Mononuclear cell (primary cell): ENCODE measurements around the gene GNB1L. TPM values are rescaled to one million over a fixed set of nuclear protein-coding genes. Genes with fewer than 3 reads are reported as not detected.
A peak's percentile ranks its signal among the peaks of the same experiment; 100 is the strongest.

Experiments used
- H3K27me3 ChIP-seq: 2 replicates; pipeline ENCODE4 v1.6.0; 2011; ENCODE audit warnings: low read length, control low read depth; ENCODE audit not compliant: insufficient read depth
- H3K4me1 ChIP-seq: 2 replicates; pipeline ENCODE4 v1.5.1; 2011; ENCODE audit warnings: mild to moderate bottlenecking, low read length, control low read depth; ENCODE audit not compliant: insufficient read depth
- H3K4me3 ChIP-seq: 2 replicates; pipeline ENCODE4 v1.5.1; 2011; ENCODE audit warnings: mild to moderate bottlenecking, low read length, moderate library complexity
- H3K9me3 ChIP-seq: 2 replicates; pipeline ENCODE4 v1.5.1; 2011; ENCODE audit warnings: low read depth, mild to moderate bottlenecking, control low read depth, low read length
- total RNA-seq: library from RNA; depleted of rRNA; stranded (reverse); fragments of >200 nt; gene quantifications from one replicate; pipeline ENCODE4 v1.2.3, GENCODE V29; 2012

GNB1L gene
- total RNA-seq, 1 donor = 1.0 TPM

DNA sequence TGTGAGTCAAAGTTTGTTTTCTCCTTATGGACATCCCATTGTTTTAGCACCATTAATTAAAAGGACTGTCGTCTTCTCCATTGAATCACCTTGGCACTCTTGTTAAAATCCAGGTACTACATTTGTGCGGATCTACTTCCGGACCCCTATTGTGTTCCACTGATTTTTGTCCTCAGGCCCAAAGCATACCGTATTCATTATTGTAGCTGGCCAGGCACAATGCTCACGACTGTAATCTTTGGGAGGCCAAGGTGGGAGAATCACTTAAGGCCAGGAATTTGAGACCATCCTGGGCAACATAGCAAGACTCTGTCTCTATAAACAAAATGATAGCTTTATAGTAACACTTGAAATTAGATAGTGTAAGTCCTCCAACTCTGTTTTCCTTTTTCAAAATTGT, 8.9 kb upstream of the GNB1L start:
- Histone ChIP-seq H3K27me3 (no peaks in the 10 kb centered on the region), H3K9me3 (no peaks in the 10 kb centered on the region), H3K4me1 (no peaks in the 10 kb centered on the region), H3K4me3 (no peak overlapping the region)

DNA sequence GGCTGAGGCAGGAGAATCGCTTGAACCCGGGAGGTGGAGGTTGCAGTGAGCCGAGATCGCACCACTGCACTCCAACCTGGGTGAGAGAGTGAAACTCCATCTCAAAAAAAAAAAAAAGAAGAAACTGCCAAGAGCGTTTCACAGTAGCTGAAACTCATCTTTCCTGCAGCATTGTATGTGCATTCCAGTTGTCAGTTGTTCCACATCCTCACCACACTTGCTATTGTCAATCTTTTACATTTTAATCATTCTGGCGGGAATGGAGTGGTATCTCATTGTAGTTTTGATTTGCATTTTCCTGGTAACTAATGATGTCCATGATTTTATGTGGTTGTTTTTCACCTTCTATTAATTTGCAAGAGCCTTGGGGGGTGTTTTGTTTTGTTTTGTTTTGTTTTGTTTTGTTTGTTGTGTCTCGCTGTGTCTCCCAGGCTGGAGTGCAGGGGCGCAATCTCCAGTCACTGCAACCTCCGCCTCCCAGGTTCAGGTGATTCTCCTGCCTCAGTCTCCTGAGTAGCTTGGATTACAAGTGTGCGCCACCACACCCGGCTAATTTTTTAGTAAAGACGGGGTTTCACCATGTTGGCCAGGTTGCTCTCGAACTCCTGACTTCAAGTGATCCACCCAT, 8.1 kb upstream of the GNB1L start:
- Histone ChIP-seq H3K4me3 (no peak overlapping the region), H3K4me1 (no peaks in the 10 kb centered on the region), H3K9me3 (no peaks in the 10 kb centered on the region), H3K27me3 (no peaks in the 10 kb centered on the region)

DNA sequence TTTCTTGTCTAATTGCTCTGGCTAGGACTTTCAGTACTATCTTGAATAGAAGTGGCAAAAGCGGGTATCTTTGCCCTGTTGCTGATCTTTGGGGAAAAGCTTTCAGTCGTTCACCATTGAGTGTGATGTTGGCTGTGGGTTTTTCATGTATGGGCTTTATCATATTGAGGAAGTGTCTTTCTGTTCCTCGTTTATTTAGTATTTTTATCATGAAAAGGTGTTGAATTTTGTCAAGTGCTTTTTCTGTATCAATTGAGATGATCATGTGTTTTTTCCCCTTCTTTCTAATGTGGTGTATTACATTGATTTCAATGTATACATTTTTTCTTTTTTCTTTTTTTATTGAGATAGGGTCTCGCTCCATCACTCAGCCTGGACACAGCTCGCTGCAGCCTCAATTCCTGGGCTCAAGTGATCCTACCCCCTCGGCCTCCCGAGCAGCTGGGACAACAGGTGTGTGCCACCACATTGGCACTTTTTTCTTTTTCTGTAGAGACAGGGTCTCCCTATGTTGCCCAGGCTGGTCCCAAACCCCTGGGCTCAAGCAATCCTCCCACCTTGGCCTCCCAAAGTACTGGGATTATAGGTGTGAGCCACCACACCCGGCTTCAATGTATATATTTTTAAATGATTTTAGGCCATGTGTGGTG, 5.3 kb upstream of the GNB1L start:
- Histone ChIP-seq H3K27me3 (no peaks in the 10 kb centered on the region), H3K9me3 (no peaks in the 10 kb centered on the region), H3K4me1 (peaks cover 14% of the 10 kb centered on the region), H3K4me3 (no peak overlapping the region)

DNA sequence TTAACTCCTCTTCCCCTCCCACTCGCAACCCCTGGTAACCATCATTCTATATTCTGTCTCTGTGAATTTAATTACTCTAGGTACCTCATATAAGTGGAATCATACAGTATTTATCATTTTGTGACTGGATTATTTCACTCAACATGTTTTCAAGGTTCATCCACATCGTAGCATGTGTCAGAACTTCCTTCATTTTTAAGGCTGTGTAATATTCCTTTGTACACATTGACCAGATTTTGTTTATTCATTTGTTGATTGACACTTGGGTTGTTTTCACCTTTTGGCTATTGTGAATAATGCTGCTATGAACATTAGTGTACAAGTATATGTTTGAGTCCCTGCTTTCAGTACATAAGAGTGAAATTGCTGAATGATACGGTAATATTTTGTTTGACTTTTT, 2.7 kb upstream of the GNB1L start:
- peaks cover 31% of the 10 kb centered on the region for H3K4me1 ChIP-seq
- H3K27me3 ChIP-seq = no peaks in the 10 kb centered on the region
- H3K4me3 ChIP-seq = no peak overlapping the region
- H3K9me3 ChIP-seq = no peaks in the 10 kb centered on the region

DNA sequence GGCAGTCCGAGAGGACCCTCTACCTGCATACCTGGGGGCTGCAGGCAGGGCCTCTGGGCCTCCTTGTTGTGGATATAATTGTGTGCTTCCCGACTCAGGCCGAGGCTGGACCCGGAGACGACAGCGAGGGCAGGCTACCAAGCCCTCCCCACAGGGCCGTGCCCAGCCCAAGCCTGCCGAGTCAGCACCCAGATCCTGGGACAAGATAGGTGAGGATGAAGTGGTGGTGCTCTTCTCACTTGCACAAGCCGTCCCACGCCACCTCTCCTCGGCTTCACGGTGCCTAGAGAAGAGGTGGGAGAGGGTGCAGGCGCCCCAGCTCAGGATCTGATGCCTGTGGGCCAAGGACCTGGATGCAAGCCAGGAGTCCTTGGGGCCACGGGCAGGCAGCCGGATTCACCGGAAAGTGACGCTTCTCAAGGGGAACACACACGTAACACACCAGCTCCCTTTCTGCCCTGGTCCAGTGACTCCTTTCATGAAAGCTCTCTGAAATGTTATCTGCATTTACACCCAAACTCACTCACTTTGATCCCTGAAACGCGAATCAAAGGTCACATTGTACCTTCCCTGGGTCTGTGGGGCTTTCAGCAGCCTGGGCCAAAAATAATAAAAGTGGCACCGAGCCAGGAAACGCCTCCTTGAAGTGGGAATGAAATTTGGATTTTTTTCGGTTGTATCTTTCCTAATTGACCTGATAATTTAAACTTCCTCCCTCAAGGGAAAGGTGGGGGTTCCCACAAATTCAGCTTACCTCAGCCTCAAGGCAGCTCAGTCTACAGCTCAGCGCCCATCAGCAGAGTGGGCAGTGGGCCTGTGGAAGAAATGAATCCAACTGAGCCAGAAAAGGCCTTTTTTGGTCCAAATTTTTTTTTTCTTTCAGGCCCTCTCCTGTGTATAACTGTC, 1.1 kb upstream of the GNB1L start:
- Histone ChIP-seq H3K9me3 (no peaks in the 10 kb centered on the region), H3K4me1 (peaks cover 31% of the 10 kb centered on the region), H3K4me3 (peak overlapping the region; percentile 72), H3K27me3 (no peaks in the 10 kb centered on the region)

DNA sequence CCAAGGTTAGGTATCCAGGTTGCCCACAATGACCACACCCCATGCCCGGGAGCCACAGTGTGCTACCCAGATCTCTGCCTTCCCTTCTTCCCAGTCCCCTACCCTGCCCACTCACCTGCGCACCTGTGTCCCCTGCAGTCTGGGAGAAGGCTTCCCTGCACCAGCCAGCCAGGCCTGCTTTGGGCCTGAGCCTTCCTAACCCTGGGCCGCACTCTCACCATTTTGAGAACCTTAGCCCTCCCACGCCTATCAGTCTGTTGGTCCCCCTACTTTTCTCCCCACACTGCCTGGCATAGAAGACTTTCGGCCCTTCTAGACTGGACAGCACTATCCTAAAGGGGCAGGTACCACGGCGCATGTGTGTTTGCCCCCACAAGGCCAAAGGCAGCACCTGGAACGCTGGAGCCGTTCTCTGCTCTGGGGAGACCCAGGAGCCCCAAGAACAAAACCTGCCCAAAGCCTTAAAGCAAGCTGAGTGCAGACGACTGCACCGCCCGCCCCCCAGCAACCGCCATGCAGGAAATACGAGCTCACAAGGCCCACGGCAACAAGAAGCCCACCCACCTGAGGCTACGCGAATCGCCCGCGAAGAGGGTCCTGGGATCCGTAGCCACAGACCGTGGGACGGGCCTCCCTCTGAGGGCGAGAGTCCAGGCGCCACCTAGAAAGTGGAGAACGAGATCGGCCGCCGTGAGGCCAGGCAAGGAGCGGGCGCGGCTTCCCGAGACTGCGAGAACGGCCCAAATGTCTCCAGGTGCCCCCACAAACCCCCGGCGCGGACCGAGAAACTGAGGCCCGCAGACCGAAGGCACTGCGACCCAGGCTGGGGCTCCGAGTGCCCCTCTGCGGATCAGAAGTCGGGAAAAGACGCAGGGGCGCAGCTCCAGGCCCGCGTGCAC, 546 bp downstream of the GNB1L start:
- no peaks in the 10 kb centered on the region for H3K27me3 ChIP-seq
- peak overlapping the region; percentile 72 for H3K4me3 ChIP-seq
- peaks cover 31% of the 10 kb centered on the region for H3K4me1 ChIP-seq

DNA sequence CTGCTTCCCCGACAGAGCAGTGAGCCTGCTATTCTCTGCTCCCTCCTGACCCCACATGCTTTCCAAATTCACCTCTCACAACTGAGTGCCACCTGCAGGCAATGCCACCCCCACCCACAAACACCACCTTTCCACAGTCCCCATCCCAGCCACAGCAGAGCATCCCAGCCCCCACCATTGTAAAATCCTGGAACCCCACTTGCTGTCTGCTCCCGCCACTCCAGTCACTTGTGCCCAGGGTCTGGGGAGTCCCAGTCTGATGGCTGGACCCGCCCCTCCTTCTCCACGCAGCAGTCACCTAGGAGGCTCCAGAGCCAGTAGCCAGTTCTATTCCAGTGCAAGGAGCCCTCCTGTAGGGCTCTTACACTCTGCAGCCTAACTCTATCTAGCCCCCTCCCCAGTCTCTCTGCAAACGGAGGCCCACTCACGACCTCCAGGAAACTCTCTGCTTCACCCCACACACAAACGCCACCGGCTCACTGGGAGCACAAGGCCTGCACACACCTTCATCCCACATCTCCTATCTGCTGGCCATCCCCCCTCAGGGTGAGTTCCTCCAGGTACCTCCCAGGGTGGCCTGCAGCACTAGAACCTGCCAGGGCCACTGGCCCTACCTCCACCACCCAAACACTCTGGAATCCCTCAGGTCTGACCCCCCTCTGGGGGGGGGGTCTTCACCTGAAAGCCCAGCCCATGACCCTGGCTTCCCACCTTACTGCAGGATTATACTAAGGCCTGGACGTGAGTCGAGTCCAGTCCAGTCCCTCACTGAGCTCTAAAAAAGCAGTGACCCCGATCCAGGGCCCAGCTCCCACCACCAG, 1.4 kb downstream of the GNB1L start:
- Histone ChIP-seq H3K27me3 (no peaks in the 10 kb centered on the region), H3K4me1 (peaks cover 31% of the 10 kb centered on the region), H3K9me3 (no peaks in the 10 kb centered on the region), H3K4me3 (peak overlapping the region; percentile 72)

More for the DNA sequence above, 546 bp downstream of the GNB1L start:
- no peaks in the 10 kb centered on the region for H3K9me3 ChIP-seq

DNA sequence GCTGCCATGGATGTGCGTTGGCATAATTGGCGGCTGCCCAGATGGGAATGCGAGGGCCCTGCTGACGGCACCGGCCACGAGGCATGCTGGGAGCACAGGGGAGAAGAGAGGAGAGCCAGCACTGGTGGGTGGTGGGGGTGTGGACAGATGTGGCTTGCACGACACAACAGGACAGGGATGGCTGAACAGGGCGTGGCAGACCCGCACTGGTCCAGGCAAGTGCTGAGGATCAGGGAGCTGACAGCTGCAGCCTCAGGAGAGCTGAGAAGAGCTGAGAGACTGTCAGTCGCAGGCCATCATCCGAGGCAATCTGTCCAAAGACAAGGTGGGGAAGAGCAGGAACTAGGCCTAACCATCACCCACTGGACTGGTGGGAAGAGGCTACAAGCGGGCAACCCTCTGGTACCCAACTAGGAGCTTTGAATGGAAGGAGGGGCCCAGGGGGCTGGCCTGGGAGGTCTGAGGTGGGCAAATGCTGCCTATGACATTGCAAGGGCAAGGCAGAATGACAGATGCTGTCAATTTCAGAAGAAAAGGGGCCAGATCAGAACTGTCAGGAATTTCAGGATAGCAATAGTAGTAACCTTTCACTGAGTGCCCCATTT, 2.4 kb downstream of the GNB1L start:
- peaks cover 31% of the 10 kb centered on the region for H3K4me1 ChIP-seq
- no peak overlapping the region for H3K4me3 ChIP-seq
- no peaks in the 10 kb centered on the region for H3K9me3 ChIP-seq
- no peaks in the 10 kb centered on the region for H3K27me3 ChIP-seq

DNA sequence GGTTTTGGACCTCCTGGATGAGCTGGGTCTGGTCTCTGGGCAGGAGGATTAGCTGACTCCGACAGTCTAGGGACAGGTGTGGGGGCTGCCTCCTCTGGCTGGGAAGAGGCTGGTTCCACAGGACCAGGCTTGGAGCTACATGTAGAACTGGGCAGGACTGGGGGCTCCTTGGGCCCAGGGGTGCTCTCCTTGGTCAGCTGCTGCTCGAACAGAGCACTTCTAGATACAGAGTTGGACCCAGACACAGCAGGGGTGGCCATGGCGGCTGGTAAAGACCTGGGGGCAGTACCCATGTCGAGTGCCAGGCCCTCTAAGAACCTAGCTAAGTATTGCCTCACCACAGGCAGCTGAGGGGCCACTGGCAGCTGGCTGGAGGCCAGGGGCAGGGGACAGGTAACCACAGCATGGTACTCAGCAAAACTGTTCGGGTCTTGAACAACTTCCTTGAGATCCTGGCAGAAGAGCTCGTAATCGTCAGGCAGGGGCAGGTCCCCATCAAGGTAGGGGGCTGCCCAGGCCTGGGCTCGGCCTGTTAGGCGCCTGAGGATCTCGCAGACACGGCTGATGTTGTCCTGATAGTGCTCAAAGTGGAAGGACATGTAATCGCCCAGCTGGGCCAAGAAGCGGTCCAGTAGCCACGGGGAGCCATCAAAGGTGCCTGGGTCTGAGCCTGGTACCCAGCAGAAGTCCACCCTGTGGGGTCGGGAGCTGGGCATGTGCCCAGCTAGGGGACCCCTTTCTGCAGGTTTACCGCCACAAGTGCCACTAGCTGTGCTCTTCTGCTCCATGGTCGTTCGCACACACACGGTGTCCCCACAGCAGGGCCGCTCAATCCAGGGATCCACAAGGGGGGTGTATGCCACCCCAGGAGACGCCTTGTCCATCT, 3.1 kb downstream of the GNB1L start:
- no peak overlapping the region for H3K4me3 ChIP-seq
- peaks cover 31% of the 10 kb centered on the region for H3K4me1 ChIP-seq
- H3K27me3 ChIP-seq = no peaks in the 10 kb centered on the region
- H3K9me3 ChIP-seq = no peaks in the 10 kb centered on the region

DNA sequence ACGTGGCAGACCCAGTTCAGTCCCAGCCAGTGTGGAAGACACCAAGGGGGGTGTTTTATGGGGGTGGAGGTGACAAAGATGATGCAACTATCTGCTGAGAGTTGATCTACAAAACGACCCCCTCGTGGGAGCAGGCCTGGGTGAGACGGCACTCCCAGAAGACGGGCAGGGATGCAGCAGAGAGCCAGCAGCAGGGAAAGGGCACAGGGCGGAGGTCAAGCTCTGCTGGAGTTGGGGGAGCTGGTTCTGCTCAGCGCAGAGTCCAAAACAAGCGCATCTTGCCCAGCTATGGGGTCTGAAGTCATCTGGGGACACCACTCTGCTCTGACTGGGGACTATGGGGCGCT, 3.9 kb downstream of the GNB1L start:
- peaks cover 23% of the 10 kb centered on the region for H3K4me1 ChIP-seq
- H3K9me3 ChIP-seq = no peaks in the 10 kb centered on the region
- no peak overlapping the region for H3K4me3 ChIP-seq
- no peaks in the 10 kb centered on the region for H3K27me3 ChIP-seq

DNA sequence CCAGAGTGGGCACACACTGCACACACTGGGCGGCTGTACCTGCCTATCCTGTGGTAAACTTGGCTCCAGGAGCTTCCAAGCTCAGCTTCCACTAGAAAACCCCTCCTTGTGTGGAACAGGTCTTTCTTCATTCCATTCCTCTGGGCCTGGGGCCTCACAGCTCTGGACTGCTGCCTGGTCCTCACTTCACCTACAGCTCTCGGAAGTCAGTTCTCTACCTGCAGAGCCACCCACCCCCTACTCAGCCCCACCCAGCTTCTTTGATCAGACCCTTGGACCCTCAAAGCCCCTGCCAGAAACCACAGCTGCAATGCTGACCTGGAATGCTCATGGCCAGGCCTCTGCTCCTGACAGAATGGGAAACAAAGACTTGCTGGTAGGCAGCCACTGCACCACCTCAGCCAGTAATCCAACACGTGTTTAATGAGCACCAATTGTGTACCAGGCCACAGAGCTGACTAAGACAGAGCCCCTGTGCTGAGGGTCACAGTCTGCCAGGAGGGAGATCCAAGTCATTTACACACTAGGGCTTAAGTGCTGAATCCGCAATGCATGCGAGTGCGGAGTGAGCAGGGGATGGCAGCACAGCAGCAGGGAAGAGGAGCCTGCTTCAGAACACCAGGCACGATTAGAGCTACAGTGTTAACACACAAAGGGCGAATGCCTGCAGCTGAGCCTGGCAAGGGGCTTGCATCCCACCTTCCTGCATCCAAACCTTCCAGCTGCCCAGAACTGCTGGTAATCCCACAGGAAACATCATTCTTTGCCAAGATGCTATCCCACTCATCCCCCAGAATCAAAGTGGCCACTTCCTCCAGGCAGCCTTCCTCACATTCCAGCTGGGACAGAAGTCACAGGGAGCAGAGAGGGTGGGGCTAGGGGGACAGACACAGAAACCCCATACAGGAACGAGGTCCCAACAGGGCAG, 4.6 kb downstream of the GNB1L start:
- Histone ChIP-seq H3K4me3 (no peak overlapping the region), H3K4me1 (peaks cover 20% of the 10 kb centered on the region), H3K27me3 (no peaks in the 10 kb centered on the region), H3K9me3 (no peaks in the 10 kb centered on the region)
